IMR-90 (cell line): ENCODE measurements around the gene ACTL9. TPM values are rescaled to one million over a fixed set of nuclear protein-coding genes. Genes with fewer than 3 reads are reported as not detected.

Experiments used
- ATAC-seq: fragments of 200-7000 bp; cut with Tn5 transposase; 2 replicates; pipeline ENCODE4 v1.9.1; 2020; ENCODE audit warnings: low read depth, mild to moderate bottlenecking, moderate library complexity
- BruUV-seq: library from RNA; stranded (reverse); fragments of 400-500 nt; replicated peaks from 2 replicates; lab custom pipeline; 2021; lab: Mats Ljungman, UMichigan
- CTCF ChIA-PET: fragments of 300-600 bp; formaldehyde crosslinking; extraction: SDS; loops from one replicate; lab custom pipeline; 2021; ENCODE audit warnings: antibody characterized with exemption; lab: Yijun Ruan, JAX
- POLR2A ChIA-PET: fragments of 300-600 bp; sonication (Branson Sonifier 250); formaldehyde crosslinking; loops from one replicate; lab custom pipeline; 2022; ENCODE audit warnings: antibody characterized with exemption; ENCODE audit not compliant: unreplicated experiment; lab: Charles Lee
- DNase-seq: peaks from one replicate; pipeline ENCODE4 v3.0.0; 2013
- H2AFZ ChIP-seq: replicated peaks from 2 replicates; pipeline ENCODE3; 2013; ENCODE audit warnings: low read length, mild to moderate bottlenecking; ENCODE audit not compliant: poor library complexity
- H2AK5ac ChIP-seq: 2 replicates; pipeline ENCODE4 v1.6.1; 2013; ENCODE audit warnings: low read depth, low read length, inconsistent platforms
- H2AK9ac ChIP-seq: replicated peaks from 2 replicates; pipeline ENCODE3; 2013; ENCODE audit warnings: mild to moderate bottlenecking, low read depth, low read length, moderate library complexity; ENCODE audit not compliant: poor library complexity
- H2BK120ac ChIP-seq: 2 replicates; pipeline ENCODE4 v1.6.1; 2013; ENCODE audit warnings: low read depth, low read length, inconsistent platforms
- H2BK15ac ChIP-seq: 3 replicates; pipeline ENCODE4 v1.6.1; 2013; ENCODE audit warnings: low read depth, low read length, inconsistent platforms
- H2BK20ac ChIP-seq: 2 replicates; pipeline ENCODE4 v1.6.1; 2013; ENCODE audit warnings: low read depth, mild to moderate bottlenecking, inconsistent platforms, low read length, moderate library complexity
- H2BK5ac ChIP-seq: 2 replicates; pipeline ENCODE4 v1.6.1; 2013; ENCODE audit warnings: mild to moderate bottlenecking, low read depth, low read length, inconsistent platforms; ENCODE audit not compliant: poor library complexity, severe bottlenecking
- H3K14ac ChIP-seq: replicated peaks from 2 replicates; pipeline ENCODE4 v1.6.1; 2013; ENCODE audit warnings: low read depth, low read length, inconsistent platforms
- H3K18ac ChIP-seq: 2 replicates; pipeline ENCODE4 v1.6.1; 2013; ENCODE audit warnings: low read depth, low read length, control low read depth
- H3K23ac ChIP-seq: 2 replicates; pipeline ENCODE4 v1.6.1; 2013; ENCODE audit warnings: low read depth, low read length, inconsistent platforms
- H3K27ac ChIP-seq: 2 replicates; pipeline ENCODE4 v1.5.1; 2013; ENCODE audit warnings: mild to moderate bottlenecking, control low read depth, low read length; ENCODE audit not compliant: insufficient read depth
- H3K27me3 ChIP-seq: 2 replicates; pipeline ENCODE4 v1.6.1; 2013; ENCODE audit warnings: low read length; ENCODE audit not compliant: control insufficient read depth, insufficient read depth
- H3K36me3 ChIP-seq: 2 replicates; pipeline ENCODE4 v1.6.1; 2013; ENCODE audit warnings: low read length, mixed read lengths; ENCODE audit not compliant: control insufficient read depth, insufficient read depth
- H3K4ac ChIP-seq: 2 replicates; pipeline ENCODE4 v1.6.1; 2013; ENCODE audit warnings: low read depth, low read length, inconsistent platforms
- H3K4me1 ChIP-seq: 2 replicates; pipeline ENCODE4 v1.6.1; 2013; ENCODE audit warnings: low read length, mixed read lengths; ENCODE audit not compliant: control insufficient read depth, insufficient read depth
- H3K4me2 ChIP-seq: 2 replicates; pipeline ENCODE4 v1.6.1; 2013; ENCODE audit warnings: low read depth, mild to moderate bottlenecking, control low read depth, low read length, moderate library complexity
- H3K4me3 ChIP-seq: 2 replicates; pipeline ENCODE4 v1.5.1; 2013; ENCODE audit warnings: low read depth, mild to moderate bottlenecking, control low read depth, low read length, moderate library complexity; ENCODE audit not compliant: insufficient read depth
- H3K56ac ChIP-seq: 2 replicates; pipeline ENCODE4 v1.6.1; 2013; ENCODE audit warnings: low read length, inconsistent platforms; ENCODE audit not compliant: insufficient read depth; ENCODE audit errors: extremely low read depth
- H3K79me1 ChIP-seq, 2 experiments: 2 replicates each; pipeline ENCODE4 v1.6.1; 2013; ENCODE audit warnings: low read length in 2 of 2, inconsistent platforms in 1 of 2, low read depth in 1 of 2
- H3K9ac ChIP-seq: 2 replicates; pipeline ENCODE4 v1.6.1; 2013; ENCODE audit warnings: low read depth, low read length, control low read depth
- H3K9me1 ChIP-seq: 2 replicates; pipeline ENCODE4 v1.6.1; 2013; ENCODE audit warnings: low read length, inconsistent platforms; ENCODE audit not compliant: insufficient read depth
- H3K9me3 ChIP-seq: 2 replicates; pipeline ENCODE4 v1.6.1; 2013; ENCODE audit warnings: low read length; ENCODE audit not compliant: control insufficient read depth, insufficient read depth
- H4K20me1 ChIP-seq: 2 replicates; pipeline ENCODE4 v1.6.1; 2013; ENCODE audit warnings: low read length, inconsistent platforms; ENCODE audit not compliant: insufficient read depth
- H4K5ac ChIP-seq: 2 replicates; pipeline ENCODE4 v1.6.1; 2013; ENCODE audit warnings: mild to moderate bottlenecking, low read depth, low read length, control low read depth
- H4K8ac ChIP-seq, 2 experiments: 2 replicates each; pipeline ENCODE4 v1.6.1; 2013; ENCODE audit warnings: low read depth in 2 of 2, low read length in 2 of 2, control low read depth in 1 of 2, inconsistent platforms in 1 of 2
- H4K91ac ChIP-seq: 2 replicates; pipeline ENCODE4 v1.6.1; 2013; ENCODE audit warnings: low read depth, low read length, inconsistent platforms; ENCODE audit not compliant: insufficient read depth
- BHLHE40 ChIP-seq: fragments of 150-350 bp; IDR thresholded peaks from 2 replicates; pipeline ENCODE4 v1.6.1; 2016; ENCODE audit warnings: mild to moderate bottlenecking, low read depth, low read length
- CHD1 ChIP-seq: IDR thresholded peaks from 2 replicates; pipeline ENCODE4 v1.6.1; 2012; ENCODE audit warnings: low read depth, low read length, improper control_type of control experiment
- FOS ChIP-seq: fragments of 150-350 bp; IDR thresholded peaks from 2 replicates; pipeline ENCODE4 v1.6.1; 2016; ENCODE audit warnings: low read depth, low read length
- MAFK ChIP-seq: IDR thresholded peaks from 2 replicates; pipeline ENCODE4 v1.6.1; 2012; ENCODE audit warnings: low read depth, low read length, improper control_type of control experiment
- MXI1 ChIP-seq: IDR thresholded peaks from 2 replicates; pipeline ENCODE4 v1.6.1; 2012; ENCODE audit warnings: low read depth, mild to moderate bottlenecking, low read length, moderate library complexity, borderline replicate concordance
- RAD21 ChIP-seq: IDR thresholded peaks from 2 replicates; pipeline ENCODE4 v1.6.1; 2012; ENCODE audit warnings: low read length, improper control_type of control experiment
- RCOR1 ChIP-seq: IDR thresholded peaks from 2 replicates; pipeline ENCODE4 v1.6.1; 2012; ENCODE audit warnings: mild to moderate bottlenecking, low read length, improper control_type of control experiment; ENCODE audit not compliant: insufficient replicate concordance
- RFX5 ChIP-seq: IDR thresholded peaks from 2 replicates; pipeline ENCODE4 v1.8.0; 2012; ENCODE audit warnings: low read depth, mild to moderate bottlenecking, low read length, moderate library complexity
- SMC3 ChIP-seq: fragments of 150-350 bp; IDR thresholded peaks from 2 replicates; pipeline ENCODE4 v1.6.1; 2016; ENCODE audit warnings: low read depth, mild to moderate bottlenecking, antibody characterized with exemption, low read length, moderate library complexity
- WGBS, 2 experiments: methylation state at CpG; one replicate each; pipeline versions ENCODE4 v1.1.5 to v1.1.7; 2013; ENCODE audit warnings: missing lambda C conversion rate in 2 of 2; ENCODE audit not compliant: insufficient read length in 1 of 2; ENCODE audit errors: extremely low coverage in 2 of 2; 5-methylcytosine and 5-hydroxymethylcytosine counted together
- dilution Hi-C: fragments of 300-500 bp; cut with HindIII; formaldehyde crosslinking; loops from one replicate; pipeline ENCODE4 v1.14.3; 2018; ENCODE audit warnings: low sequenced_read_pairs; ENCODE audit not compliant: unreplicated experiment
- in situ Hi-C: fragments of 300-500 bp; cut with MboI; formaldehyde crosslinking; loops from 3 replicates; pipeline ENCODE4 v1.14.3; 2019; ENCODE audit warnings: low sequenced_read_pairs, inconsistent platforms, mixed read lengths
- intact Hi-C: fragments of 100-400 bp; cut with micrococcal nuclease; formaldehyde crosslinking; loops from 2 replicates; pipeline ENCODE4 v1.10.0; 2022
- polyA plus RNA-seq, 3 experiments: library from polyadenylated mRNA; depleted of rRNA; stranded (reverse); fragments of >200 nt; gene quantifications; 2 replicates each; pipeline ENCODE4 v1.2.3, GENCODE V29; 2012; ENCODE audit warnings: low replicate concordance in 1 of 3
- total RNA-seq: library from RNA; depleted of rRNA; stranded (reverse); fragments of >200 nt; gene quantifications from 2 replicates; pipeline ENCODE4 v1.2.3, GENCODE V29; 2012
- TF ChIP-seq, protein P1 (sequence below): fragments of 150-350 bp; IDR thresholded peaks from 2 replicates; pipeline ENCODE4 v1.6.1; 2017; ENCODE audit warnings: mild to moderate bottlenecking, antibody characterized with exemption, low read length, low read depth
- TF ChIP-seq, protein P2 (sequence below): fragments of 150-350 bp; IDR thresholded peaks from 2 replicates; pipeline ENCODE4 v1.6.1; 2016; ENCODE audit warnings: low read depth, mild to moderate bottlenecking, low read length, moderate library complexity, borderline replicate concordance
- TF ChIP-seq, protein P3 (sequence below): conservative IDR thresholded peaks from 2 replicates; pipeline ENCODE4 v1.5.1; 2012; ENCODE audit warnings: mild to moderate bottlenecking, low read depth, low read length, improper control_type of control experiment

Gene ACTL9
- total and polyA plus RNA-seq, 2 of the 4 experiments (the other 2 are of a cell fraction), result not detected

DNA sequence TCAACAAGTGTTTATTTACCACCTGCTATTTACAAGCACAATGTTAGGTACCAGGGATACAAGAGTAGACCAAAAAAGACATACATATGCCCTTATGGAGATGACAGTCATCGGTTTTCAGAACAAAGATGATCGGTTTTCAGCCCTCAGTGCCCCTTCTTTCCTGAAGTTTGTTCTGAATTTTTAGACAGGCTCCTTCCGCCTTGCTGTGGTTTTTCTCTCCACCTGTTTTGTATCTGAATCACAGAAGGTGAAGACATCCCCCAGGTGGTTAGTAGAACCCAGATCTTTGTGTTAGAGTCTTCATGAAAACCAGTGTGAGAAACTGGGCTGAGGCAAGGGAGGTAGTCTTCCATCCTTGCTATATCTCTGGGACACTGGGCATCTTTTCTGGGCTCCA, 23.5 kb downstream of the ACTL9 start:
- BruUV-seq, result no TSS peak
- WGBS, 2 experiments, result no CpG with 5 or more reads among the region's 3 CpGs
- ATAC-seq, result no peak

More for the DNA sequence above, 23.5 kb downstream of the ACTL9 start:
- H3K4me2 ChIP-seq, result no peak overlapping the region
- no peak overlapping the region for H3K56ac ChIP-seq
- in situ Hi-C loops, result no loop called here
- no peak overlapping the region for H2AK9ac ChIP-seq
- H3K27ac ChIP-seq, result no peak overlapping the region
- ChIA-PET CTCF (no interaction called here), POLR2A (no interaction called here)
- H2AK5ac ChIP-seq, result no peak overlapping the region
- H2BK20ac ChIP-seq, result no peak overlapping the region
- no peak overlapping the region for H2BK120ac ChIP-seq
- DNase-seq, result no peak
- no peaks in the 10 kb centered on the region for H3K4me1 ChIP-seq
- H3K4ac ChIP-seq, result no peak overlapping the region
- H2BK5ac ChIP-seq, result no peak overlapping the region
- no peaks in the 10 kb centered on the region for H3K27me3 ChIP-seq
- H3K14ac ChIP-seq, result no peak overlapping the region
- H3K9ac ChIP-seq, result no peak overlapping the region
- no peaks in the 10 kb centered on the region for H3K79me1 ChIP-seq
- no peaks in the 10 kb centered on the region for H3K9me1 ChIP-seq
- H4K91ac ChIP-seq, result no peak overlapping the region
- H3K18ac ChIP-seq, result no peak overlapping the region
- H2BK15ac ChIP-seq, result no peak overlapping the region
- H4K20me1 ChIP-seq, result no peaks in the 10 kb centered on the region
- no peak overlapping the region for H3K4me3 ChIP-seq
- H2AFZ ChIP-seq, result no peak overlapping the region
- intact Hi-C loops, result no loop called here
- H3K23ac ChIP-seq, result no peak overlapping the region
- TF ChIP-seq FOS (no peak), RFX5 (no peak), RCOR1 (no peak), CHD1 (no peak), SMC3 (no peak), RAD21 (no peak), MXI1 (no peak), MAFK (no peak), BHLHE40 (no peak)
- TF ChIP-seq, protein P1, sequence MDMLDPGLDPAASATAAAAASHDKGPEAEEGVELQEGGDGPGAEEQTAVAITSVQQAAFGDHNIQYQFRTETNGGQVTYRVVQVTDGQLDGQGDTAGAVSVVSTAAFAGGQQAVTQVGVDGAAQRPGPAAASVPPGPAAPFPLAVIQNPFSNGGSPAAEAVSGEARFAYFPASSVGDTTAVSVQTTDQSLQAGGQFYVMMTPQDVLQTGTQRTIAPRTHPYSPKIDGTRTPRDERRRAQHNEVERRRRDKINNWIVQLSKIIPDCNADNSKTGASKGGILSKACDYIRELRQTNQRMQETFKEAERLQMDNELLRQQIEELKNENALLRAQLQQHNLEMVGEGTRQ, result no peak
- TF ChIP-seq, protein P2, sequence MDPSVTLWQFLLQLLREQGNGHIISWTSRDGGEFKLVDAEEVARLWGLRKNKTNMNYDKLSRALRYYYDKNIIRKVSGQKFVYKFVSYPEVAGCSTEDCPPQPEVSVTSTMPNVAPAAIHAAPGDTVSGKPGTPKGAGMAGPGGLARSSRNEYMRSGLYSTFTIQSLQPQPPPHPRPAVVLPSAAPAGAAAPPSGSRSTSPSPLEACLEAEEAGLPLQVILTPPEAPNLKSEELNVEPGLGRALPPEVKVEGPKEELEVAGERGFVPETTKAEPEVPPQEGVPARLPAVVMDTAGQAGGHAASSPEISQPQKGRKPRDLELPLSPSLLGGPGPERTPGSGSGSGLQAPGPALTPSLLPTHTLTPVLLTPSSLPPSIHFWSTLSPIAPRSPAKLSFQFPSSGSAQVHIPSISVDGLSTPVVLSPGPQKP, result no peak
- TF ChIP-seq, protein P3, sequence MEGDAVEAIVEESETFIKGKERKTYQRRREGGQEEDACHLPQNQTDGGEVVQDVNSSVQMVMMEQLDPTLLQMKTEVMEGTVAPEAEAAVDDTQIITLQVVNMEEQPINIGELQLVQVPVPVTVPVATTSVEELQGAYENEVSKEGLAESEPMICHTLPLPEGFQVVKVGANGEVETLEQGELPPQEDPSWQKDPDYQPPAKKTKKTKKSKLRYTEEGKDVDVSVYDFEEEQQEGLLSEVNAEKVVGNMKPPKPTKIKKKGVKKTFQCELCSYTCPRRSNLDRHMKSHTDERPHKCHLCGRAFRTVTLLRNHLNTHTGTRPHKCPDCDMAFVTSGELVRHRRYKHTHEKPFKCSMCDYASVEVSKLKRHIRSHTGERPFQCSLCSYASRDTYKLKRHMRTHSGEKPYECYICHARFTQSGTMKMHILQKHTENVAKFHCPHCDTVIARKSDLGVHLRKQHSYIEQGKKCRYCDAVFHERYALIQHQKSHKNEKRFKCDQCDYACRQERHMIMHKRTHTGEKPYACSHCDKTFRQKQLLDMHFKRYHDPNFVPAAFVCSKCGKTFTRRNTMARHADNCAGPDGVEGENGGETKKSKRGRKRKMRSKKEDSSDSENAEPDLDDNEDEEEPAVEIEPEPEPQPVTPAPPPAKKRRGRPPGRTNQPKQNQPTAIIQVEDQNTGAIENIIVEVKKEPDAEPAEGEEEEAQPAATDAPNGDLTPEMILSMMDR, result no peak
- H4K5ac ChIP-seq, result no peak overlapping the region
- H4K8ac ChIP-seq, result no peak overlapping the region
- peaks cover 18% of the 10 kb centered on the region for H3K9me3 ChIP-seq
- no peaks in the 10 kb centered on the region for H3K36me3 ChIP-seq
- dilution Hi-C loops, result no loop called here
